Pons (tissue), 1 donor: ENCODE results near the gene P3H4.

Experiments used
- DNase-seq: peaks from one replicate; pipeline ENCODE4 v3.0.0-alpha.2; 2016; ENCODE audit warnings: low spot score

P3H4 gene

DNA sequence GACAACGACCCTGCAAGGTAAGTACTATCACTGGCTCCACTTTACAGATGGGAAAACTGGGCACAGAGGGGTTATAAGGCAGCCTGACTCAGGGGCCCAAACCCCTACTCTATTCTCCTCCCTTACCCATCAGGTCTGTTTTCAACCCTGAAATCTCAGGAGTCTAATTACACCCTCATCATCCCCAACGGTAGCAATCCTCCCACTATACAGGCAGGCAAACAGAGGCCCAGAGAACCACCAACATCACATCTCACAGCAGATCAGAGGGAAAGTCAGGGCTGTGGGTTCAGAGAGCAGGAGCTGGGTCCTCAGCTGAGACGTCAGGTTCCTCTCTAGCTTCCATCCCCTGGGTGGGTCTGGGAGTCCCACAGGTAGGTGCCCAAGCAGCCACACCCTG is 41.8 kb downstream of the P3H4 start:
- no peak for DNase-seq

DNA sequence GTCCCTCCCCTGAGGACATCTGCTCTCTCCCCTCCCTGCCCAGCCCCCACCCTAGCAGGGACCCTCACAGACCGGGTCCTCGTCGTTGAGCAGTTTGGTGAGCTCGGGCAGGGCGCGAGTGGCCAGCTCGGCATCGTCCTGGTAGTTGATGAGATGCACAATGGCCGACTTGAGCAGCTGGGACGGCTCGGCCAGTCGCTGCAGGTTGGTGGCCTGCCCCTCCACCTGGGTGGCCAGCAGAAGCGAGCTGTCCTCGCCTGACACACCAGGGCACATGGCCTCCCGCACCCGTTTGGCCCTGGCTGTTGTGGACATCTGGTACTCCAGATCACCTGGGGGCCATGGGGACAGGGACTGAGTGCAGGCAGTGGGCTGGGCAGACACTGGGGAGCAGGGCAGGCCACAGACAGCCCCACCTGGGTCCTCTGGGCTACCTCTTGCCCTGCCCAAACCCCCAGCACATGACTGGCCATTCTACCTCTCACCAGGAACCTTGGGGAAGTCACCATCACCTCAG is 42.3 kb downstream of the P3H4 start:
- no peak for DNase-seq

DNA sequence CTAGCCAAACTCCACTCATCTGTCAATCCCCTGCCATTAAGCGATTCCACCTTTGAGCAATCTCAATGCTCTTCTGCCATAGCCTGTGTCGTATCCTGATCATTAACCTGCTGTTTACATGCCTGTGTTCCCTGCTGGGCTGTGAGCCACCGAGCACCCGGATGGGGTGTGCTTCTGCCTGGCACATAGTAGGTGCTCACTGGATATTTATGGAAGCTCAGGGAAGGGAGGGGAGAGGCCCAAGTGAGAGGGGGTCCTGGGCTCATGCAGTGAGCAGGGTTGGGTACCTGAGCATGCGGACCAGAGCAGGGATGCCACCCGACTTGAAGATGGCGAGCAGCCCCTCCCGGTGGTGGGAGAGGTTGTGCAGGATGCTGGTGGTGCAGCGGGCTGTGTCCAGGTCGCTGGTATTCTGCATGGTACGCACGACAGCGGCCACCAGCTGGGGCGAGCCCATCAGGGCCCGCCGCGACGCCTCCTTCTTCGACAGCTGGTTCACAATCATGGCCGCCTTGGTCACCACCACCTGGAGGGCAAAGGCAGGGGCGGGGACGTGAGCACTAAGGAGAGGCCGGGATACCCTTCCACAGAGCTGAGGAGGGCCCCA is 43.0 kb downstream of the P3H4 start:
- DNase-seq = no peak

DNA sequence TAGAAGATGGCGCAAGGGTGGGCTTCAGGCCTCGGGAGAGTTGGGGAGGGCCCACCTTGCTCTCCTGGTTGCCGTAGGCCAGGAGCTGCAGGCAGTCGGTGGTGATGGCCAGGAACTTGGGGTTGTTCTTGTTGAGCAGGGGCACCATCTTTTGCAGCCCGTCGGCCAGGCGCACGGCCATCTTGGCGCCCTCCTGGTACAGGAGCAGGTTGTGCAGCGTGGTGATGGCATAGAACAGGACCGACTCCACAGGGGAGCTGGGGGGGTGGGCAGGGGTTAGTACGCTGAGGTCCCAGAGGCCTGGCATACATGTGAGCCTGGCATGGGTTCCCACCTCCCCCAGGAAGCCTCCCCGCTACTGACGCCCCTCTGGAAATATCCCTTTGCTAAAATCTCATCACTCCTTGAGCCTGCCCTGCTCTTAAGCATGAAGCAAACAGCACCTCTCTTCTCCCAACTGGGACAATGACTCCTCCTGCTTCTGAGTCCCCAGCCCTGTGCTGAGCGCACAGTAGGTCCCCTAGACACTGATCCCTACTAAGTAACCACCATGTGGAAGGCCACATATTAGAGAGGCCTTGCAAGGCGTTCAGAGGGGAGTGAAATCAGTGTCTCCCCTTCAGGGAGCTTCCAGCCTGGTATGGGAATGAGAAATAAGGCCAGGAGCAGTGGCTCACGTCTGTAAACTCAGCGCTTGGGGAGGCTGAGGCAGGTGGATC is 44.3 kb downstream of the P3H4 start:
- DNase-seq = no peak

DNA sequence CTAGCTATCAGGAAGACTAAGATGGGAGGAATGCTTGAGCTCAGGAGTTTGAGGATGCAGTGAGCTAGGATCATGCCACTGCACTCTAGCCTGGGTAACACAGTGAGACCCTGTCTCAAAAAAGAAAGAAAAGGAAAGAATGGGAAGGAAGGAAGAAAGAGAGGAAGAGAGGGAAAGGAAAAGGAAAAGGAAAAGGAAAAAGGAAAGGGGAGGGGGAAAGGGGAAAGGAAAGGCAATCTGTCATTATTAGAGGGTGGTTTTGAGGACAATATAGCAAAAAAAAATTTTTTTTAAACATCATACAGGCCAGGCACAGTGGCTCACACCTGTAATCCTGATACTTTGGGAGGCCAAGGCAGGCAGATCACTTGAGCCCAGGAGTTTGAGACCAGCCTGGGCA is 45.6 kb downstream of the P3H4 start:
- no peak for DNase-seq

DNA sequence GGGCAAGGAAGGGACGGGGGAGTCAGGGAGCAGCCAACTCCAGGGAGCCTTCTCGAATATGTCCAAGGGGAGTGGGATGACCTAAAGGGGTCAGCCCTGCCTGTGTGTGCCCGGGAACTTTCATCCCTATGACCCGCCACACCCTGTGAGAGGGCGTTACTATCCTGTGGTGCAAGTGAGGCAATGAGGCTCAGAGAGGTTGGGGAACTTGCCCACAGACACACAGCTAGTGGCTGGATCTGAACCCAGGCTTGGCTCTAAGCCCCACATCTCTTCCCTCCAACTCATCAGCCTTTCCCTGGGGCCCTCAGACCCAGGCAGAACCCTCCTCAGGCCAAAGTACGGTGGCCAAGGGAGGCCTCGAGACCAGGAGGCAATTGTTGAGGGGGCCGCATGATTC is 48.4 kb downstream of the P3H4 start:
- DNase-seq = no peak

DNA sequence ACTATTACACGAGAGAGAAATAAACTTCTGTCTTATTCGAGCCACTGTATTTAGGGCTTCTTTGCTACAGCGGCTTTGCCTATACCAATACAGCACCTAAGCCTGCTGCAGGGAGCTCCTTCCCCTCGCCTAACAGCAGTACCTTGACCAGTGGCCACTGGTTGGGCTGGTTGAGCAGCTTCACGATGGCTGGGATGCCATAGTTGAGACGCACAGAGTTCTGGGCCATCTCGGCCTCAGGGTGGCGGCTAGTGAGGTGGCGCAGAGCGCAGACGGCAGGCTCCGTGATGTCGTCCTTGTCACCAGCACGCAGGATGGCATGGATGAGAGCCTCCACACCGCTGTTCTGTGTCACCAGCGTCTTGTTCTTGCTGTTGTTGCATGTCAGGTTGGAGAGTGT is 48.9 kb downstream of the P3H4 start:
- DNase-seq = no peak

DNA sequence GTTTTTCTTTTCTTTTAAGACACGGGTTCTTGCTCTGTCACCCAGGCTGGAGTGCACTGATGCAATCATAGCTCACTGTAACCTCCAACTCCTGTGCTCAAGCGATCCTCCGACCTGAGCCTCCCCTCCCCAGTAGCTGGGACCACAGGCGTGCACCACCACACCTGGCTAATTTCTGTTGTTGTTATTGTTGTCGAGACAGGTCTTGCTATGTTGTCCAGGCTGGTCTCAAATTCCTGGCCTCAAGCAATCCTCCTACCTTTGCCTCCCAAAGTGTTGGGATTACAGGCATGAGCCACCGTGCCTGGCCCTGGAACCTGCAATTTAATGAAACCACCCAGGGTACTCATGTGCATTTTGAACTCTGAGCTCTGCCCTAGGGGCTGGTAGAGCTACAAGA is 49.4 kb downstream of the P3H4 start:
- no peak for DNase-seq

DNA sequence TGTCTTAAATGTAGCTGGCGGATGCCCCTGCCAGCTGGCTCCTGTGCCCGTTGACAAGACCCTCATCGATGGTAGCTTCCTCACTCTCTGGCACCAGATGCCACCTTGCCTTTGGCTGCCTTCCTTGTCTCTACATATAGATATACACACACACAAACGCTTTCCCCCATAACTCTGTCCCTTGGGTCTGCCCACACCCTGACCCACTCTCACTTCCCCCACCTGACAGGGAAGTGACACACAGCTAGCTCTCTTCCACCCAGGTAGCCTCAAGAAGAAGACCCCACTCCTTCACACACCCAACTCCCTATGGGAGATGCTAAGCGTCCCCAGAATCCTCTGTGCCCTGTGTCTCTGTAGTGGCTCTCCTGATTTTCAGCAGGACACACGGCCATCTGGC is 50.9 kb downstream of the P3H4 start:
- DNase-seq = no peak

DNA sequence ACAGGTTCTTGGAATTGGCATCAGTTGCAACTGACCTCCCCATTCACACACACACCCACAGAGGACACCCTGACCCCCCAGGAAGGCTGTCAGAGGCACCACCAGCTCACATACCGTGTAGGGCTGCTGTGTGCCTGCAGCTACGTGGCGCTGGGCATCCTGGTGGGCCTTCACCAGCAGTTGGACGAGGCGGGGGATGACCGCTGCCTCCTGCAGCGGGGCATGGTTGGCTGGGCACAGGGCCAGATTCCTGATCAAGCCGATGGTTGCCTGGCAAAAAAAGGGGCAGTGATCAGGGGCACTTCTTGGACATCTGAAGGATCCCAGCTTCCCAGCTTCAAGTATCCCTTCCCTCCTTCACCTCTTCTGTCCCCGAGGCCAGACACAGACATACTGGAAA is 53.1 kb downstream of the P3H4 start:
- no peak for DNase-seq

DNA sequence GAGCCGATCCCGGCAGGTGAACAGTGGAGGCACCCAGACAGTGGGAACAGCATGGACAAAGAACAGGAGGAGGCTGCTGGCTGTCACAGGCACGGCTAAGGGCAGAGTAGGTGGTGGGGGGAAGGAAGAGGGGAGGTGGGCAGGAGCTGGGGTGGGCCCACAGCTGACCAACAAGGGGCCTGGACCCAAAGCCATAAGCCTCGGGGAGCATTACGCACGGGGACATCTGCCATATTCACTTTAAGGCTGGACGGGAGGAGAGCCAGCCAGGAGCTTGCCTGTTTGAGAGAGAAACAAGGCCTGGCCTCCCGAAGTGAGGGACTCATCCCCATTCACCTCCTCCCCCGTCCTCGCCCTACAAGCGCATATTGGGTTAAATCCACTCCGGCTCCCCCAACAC is 57.7 kb downstream of the P3H4 start:
- no peak for DNase-seq
